Osteoblast (primary cell): ENCODE results near the gene NIPBL. TPM values are rescaled to one million over a fixed set of nuclear protein-coding genes. Genes with fewer than 3 reads are reported as not detected.

ENCODE experiments used
- DNase-seq: peaks from one replicate; pipeline ENCODE4 v3.0.0; 2011; ENCODE audit warnings: low spot score, mixed read lengths; ENCODE audit not compliant: insufficient read length; ENCODE audit errors: missing footprints
- H2AFZ ChIP-seq: 2 replicates; pipeline ENCODE4 v1.6.0; 2011; ENCODE audit warnings: mild to moderate bottlenecking, low read length
- H3K27ac ChIP-seq: 2 replicates; pipeline ENCODE4 v1.5.1; 2011; ENCODE audit warnings: mild to moderate bottlenecking, low read depth, low read length, moderate library complexity
- H3K27me3 ChIP-seq: 2 replicates; pipeline ENCODE4 v1.6.0; 2012; ENCODE audit warnings: mild to moderate bottlenecking, control low read depth, inconsistent platforms, low read length, moderate library complexity; ENCODE audit not compliant: insufficient read depth
- H3K36me3 ChIP-seq: 2 replicates; pipeline ENCODE4 v1.5.1; 2011; ENCODE audit warnings: mild to moderate bottlenecking, low read length, control low read depth, moderate library complexity; ENCODE audit not compliant: insufficient read depth
- H3K4me1 ChIP-seq: 2 replicates; pipeline ENCODE4 v1.5.1; 2011; ENCODE audit warnings: mild to moderate bottlenecking, low read length, control low read depth, moderate library complexity; ENCODE audit not compliant: insufficient read depth
- H3K4me2 ChIP-seq: 2 replicates; pipeline ENCODE4 v1.6.0; 2011; ENCODE audit warnings: mild to moderate bottlenecking, low read length; ENCODE audit not compliant: insufficient read depth
- H3K4me3 ChIP-seq: fragments of 200-600 bp; sonication (generic); 3 replicates; pipeline ENCODE4 v1.5.1; 2012; ENCODE audit warnings: mild to moderate bottlenecking, low read length, inconsistent platforms; ENCODE audit not compliant: insufficient read depth
- H3K79me2 ChIP-seq: 2 replicates; pipeline ENCODE4 v1.6.0; 2012; ENCODE audit warnings: mild to moderate bottlenecking, low read length, control low read depth, inconsistent platforms; ENCODE audit not compliant: insufficient read depth
- H3K9me3 ChIP-seq: 2 replicates; pipeline ENCODE4 v1.5.1; 2011; ENCODE audit warnings: low read depth, low read length, control low read depth
- H4K20me1 ChIP-seq: 2 replicates; pipeline ENCODE4 v1.6.0; 2012; ENCODE audit warnings: mild to moderate bottlenecking, low read length, control low read depth; ENCODE audit not compliant: insufficient read depth
- CTCF ChIP-seq: IDR thresholded peaks from 2 replicates; pipeline ENCODE4 v1.5.1; 2011; ENCODE audit warnings: mild to moderate bottlenecking, low read depth, low read length, moderate library complexity; ENCODE audit errors: extremely low read depth
- total RNA-seq: library from RNA; depleted of rRNA; stranded (reverse); fragments of >200 nt; gene quantifications from 2 replicates; pipeline ENCODE4 v1.2.3, GENCODE V29; 2012

The NIPBL gene
- total RNA-seq, 1 donor = 22.8 TPM

- Histone ChIP-seq H3K27ac (no peak overlapping the region), H3K4me1 (peaks cover 7% of the 10 kb centered on the region), H3K79me2 (peaks cover 82% of the 10 kb centered on the region), H3K4me3 (no peak overlapping the region), H3K9me3 (no peaks in the 10 kb centered on the region), H3K27me3 (no peaks in the 10 kb centered on the region), H4K20me1 (peaks cover 47% of the 10 kb centered on the region), H3K4me2 (no peak overlapping the region), H2AFZ (no peak overlapping the region), H3K36me3 (no peaks in the 10 kb centered on the region)
- no peak for TF ChIP-seq CTCF
- DNase-seq = no peak
These were observed 42.7 kb downstream of the NIPBL start for GRCh38 chr5:36919238-36919637.

- Histone ChIP-seq H3K79me2 (peaks cover 82% of the 10 kb centered on the region), H4K20me1 (peaks cover 47% of the 10 kb centered on the region), H3K36me3 (no peaks in the 10 kb centered on the region), H3K27ac (no peak overlapping the region), H3K4me3 (no peak overlapping the region), H3K4me1 (peaks cover 7% of the 10 kb centered on the region), H2AFZ (no peak overlapping the region), H3K9me3 (no peaks in the 10 kb centered on the region), H3K4me2 (no peak overlapping the region), H3K27me3 (no peaks in the 10 kb centered on the region)
- DNase-seq = no peak
- no peak for TF ChIP-seq CTCF
These were observed 43.1 kb downstream of the NIPBL start for GRCh38 chr5:36919650-36920049.

GRCh38 chr5:36928947-36929346, 52.4 kb downstream of the NIPBL start:
- no peak overlapping the region for H3K4me3 ChIP-seq
- H3K36me3 ChIP-seq = no peaks in the 10 kb centered on the region
- H2AFZ ChIP-seq = no peak overlapping the region
- peaks cover 11% of the 10 kb centered on the region for H3K4me1 ChIP-seq
- H3K9me3 ChIP-seq = no peaks in the 10 kb centered on the region
- peaks cover 73% of the 10 kb centered on the region for H4K20me1 ChIP-seq
- peak overlapping the region; percentile 37 for H3K4me2 ChIP-seq
- H3K27ac ChIP-seq = no peak overlapping the region
- peaks cover 92% of the 10 kb centered on the region for H3K79me2 ChIP-seq
- TF ChIP-seq CTCF = no peak
- H3K27me3 ChIP-seq = no peaks in the 10 kb centered on the region
- no peak for DNase-seq

GRCh38 chr5:36929438-36929837, 52.9 kb downstream of the NIPBL start:
- TF ChIP-seq CTCF = no peak

More at GRCh38 chr5:36929438-36929837, 52.9 kb downstream of the NIPBL start:
- no peak overlapping the region for H3K4me3 ChIP-seq
- H3K36me3 ChIP-seq = no peaks in the 10 kb centered on the region
- DNase-seq = no peak
- peaks cover 76% of the 10 kb centered on the region for H4K20me1 ChIP-seq
- no peak overlapping the region for H2AFZ ChIP-seq
- no peaks in the 10 kb centered on the region for H3K9me3 ChIP-seq
- peaks cover 11% of the 10 kb centered on the region for H3K4me1 ChIP-seq
- no peak overlapping the region for H3K4me2 ChIP-seq
- no peak overlapping the region for H3K27ac ChIP-seq
- H3K79me2 ChIP-seq = peaks cover 94% of the 10 kb centered on the region
- no peaks in the 10 kb centered on the region for H3K27me3 ChIP-seq
